Coronary artery (tissue), 2 donors: ENCODE results near the gene HPN.

Experiments used
- DNase-seq: peaks from one replicate; pipeline ENCODE4 v3.0.0-alpha.2; 2017; ENCODE audit warnings: low spot score
- H3K27ac ChIP-seq, 2 donors: fragments of 200-600 bp; sonication (generic); one replicate each; pipeline ENCODE4 v1.5.1; 2016 to 2019
- H3K4me3 ChIP-seq: fragments of 200-600 bp; sonication (generic); 2 replicates; pipeline ENCODE4 v1.5.1; 2016; ENCODE audit warnings: mild to moderate bottlenecking, moderate library complexity
- TF ChIP-seq, protein P1 (sequence below): fragments of 200-600 bp; sonication (generic); IDR thresholded peaks from one replicate; pipeline ENCODE4 v1.5.1; 2019; ENCODE audit warnings: antibody characterized with exemption

HPN gene

GRCh38 chr19:35088131-35088913, 46.8 kb downstream of the HPN start:
- H3K4me3 ChIP-seq, result no peak overlapping the region
- DNase-seq, result no peak

DNA sequence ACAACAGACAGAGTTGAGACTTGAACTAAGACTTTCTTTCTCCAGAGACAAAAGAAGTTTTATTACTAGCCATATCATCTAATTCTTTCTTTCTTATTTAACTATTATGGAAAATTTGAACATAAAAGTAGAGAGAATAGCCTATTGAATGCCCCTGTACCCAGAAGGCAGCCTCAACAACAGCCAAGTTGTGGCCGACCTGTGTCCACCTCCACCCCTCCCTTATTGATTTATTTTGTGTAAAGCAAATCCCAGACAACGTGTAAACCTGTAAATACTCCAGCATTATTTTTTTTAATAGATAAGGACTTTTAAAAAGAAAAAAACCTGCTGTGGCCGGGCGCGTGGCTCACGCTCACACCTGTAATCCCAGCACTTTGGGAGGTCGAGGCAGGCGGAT, 48.0 kb downstream of the HPN start:
- no peak for DNase-seq
- TF ChIP-seq, protein P1, sequence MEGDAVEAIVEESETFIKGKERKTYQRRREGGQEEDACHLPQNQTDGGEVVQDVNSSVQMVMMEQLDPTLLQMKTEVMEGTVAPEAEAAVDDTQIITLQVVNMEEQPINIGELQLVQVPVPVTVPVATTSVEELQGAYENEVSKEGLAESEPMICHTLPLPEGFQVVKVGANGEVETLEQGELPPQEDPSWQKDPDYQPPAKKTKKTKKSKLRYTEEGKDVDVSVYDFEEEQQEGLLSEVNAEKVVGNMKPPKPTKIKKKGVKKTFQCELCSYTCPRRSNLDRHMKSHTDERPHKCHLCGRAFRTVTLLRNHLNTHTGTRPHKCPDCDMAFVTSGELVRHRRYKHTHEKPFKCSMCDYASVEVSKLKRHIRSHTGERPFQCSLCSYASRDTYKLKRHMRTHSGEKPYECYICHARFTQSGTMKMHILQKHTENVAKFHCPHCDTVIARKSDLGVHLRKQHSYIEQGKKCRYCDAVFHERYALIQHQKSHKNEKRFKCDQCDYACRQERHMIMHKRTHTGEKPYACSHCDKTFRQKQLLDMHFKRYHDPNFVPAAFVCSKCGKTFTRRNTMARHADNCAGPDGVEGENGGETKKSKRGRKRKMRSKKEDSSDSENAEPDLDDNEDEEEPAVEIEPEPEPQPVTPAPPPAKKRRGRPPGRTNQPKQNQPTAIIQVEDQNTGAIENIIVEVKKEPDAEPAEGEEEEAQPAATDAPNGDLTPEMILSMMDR, result no peak
- no peak overlapping the region for H3K27ac ChIP-seq
- no peak overlapping the region for H3K4me3 ChIP-seq

More at GRCh38 chr19:35088131-35088913, 46.8 kb downstream of the HPN start:
- TF ChIP-seq, protein P1, result no peak
- no peak overlapping the region for H3K27ac ChIP-seq

GRCh38 chr19:35090160-35090505, 48.6 kb downstream of the HPN start:
- H3K27ac ChIP-seq, result no peak overlapping the region
- no peak overlapping the region for H3K4me3 ChIP-seq
- TF ChIP-seq, protein P1, result no peak
- no peak for DNase-seq

- Histone ChIP-seq H3K27ac (no peak overlapping the region), H3K4me3 (peak overlapping the region; percentile 45)
- no peak for DNase-seq
- TF ChIP-seq, protein P1, result peak; percentile 33
Observed at GRCh38 chr19:35090506-35091214, 49.1 kb downstream of the HPN start.

DNA sequence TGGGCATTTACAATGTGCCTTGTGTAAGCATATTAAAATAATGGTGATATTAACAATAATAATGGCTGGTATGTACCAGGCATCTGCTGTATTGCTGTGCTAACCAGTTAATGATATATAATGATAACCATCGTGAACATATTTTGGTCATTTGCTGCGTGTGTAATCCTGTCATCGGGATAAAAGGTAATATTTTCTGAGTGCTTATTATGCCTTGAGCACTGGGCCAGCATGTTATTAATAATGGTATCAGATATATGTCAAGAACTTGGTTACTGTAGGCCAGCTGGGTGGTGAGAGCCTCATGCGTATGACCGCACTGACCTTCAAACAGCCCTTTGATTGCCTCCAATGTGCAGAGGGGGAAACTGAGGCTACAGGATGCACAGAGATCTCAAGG, 51.9 kb downstream of the HPN start:
- TF ChIP-seq, protein P1, result no peak

GRCh38 chr19:35093941-35094647, 52.6 kb downstream of the HPN start:
- TF ChIP-seq, protein P1, result no peak
- no peak overlapping the region for H3K27ac ChIP-seq
- no peak for DNase-seq
- H3K4me3 ChIP-seq, result no peak overlapping the region

More for the DNA sequence above, 51.9 kb downstream of the HPN start:
- Histone ChIP-seq H3K4me3 (no peak overlapping the region), H3K27ac (no peak overlapping the region)
- no peak for DNase-seq
